ENCODE results near the gene L3MBTL3.

DNA sequence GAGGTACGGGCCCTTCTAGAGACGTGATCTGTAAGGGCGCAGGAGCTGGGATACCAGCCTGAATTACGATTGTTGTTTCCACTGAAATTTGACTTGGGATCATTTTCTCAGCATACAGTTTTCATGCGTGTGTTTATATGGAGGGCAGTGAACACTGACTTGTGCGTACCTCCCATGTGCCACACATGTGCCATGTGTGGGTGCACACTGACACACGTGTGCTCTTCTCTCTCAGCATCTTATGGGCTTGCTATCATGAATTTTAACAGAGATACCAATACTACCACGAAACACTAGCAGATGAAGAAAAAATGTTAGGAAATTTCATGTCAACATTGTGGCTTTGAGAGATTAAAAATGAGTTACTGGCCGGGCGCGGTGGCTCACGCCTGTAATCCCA, 39.1 kb downstream of the L3MBTL3 start:
- no peak for TF ChIP-seq POLR2A (IDR thresholded peaks at IDR 0.05; ENCODE audit: low read length)
- no peak for TF ChIP-seq GATA1 (IDR thresholded peaks at IDR 0.05; ENCODE audit: low read depth, low read length)
